Left cardiac atrium (tissue), 4 donors: ENCODE measurements around the gene CACNA2D1. TPM values are rescaled to one million over a fixed set of nuclear protein-coding genes. Genes with fewer than 3 reads are reported as not detected.
"Not testable (repeated sequence)": the region's sequence is repeated elsewhere in the genome, so short reads cannot be mapped to it uniquely, and the experiment has no call there.

ENCODE experiments used
- ATAC-seq, 2 donors: fragments of 200-7000 bp; cut with Tn5 transposase; one replicate each; pipeline ENCODE4 v1.9.1; 2020; ENCODE audit warnings: mild to moderate bottlenecking in 2 of 2, moderate library complexity in 2 of 2
- DNase-seq: peaks from one replicate; pipeline ENCODE4 v3.0.0-alpha.2; 2020
- intact Hi-C, 2 donors: fragments of 100-400 bp; cut with DNase I; formaldehyde crosslinking; loops; one replicate each; pipeline versions ENCODE4 v1.14.1 to v1.15.1; 2022 to 2023
- total RNA-seq, 2 donors: library from RNA; stranded (reverse); fragmentation: NEBNext Ultra II Directional; extraction: Animal tissue kit (Norgen Biotek cat#: 25700); gene quantifications; one replicate each; pipeline ENCODE4 v1.2.1, GENCODE V29; 2021
- donor health status: DM: no; HTN: yes; CAD: no.
- donor health status: DM: no; HTN: yes; CAD: no; lungs with severe emphysema.
- donor health status: DM: yes; HTN: yes; CAD: no.
- donor health status: Dilated cardiomyopathy.

Gene CACNA2D1
- total RNA-seq, 2 donors from 2014 or later = 29.5 to 39.8 TPM

DNA sequence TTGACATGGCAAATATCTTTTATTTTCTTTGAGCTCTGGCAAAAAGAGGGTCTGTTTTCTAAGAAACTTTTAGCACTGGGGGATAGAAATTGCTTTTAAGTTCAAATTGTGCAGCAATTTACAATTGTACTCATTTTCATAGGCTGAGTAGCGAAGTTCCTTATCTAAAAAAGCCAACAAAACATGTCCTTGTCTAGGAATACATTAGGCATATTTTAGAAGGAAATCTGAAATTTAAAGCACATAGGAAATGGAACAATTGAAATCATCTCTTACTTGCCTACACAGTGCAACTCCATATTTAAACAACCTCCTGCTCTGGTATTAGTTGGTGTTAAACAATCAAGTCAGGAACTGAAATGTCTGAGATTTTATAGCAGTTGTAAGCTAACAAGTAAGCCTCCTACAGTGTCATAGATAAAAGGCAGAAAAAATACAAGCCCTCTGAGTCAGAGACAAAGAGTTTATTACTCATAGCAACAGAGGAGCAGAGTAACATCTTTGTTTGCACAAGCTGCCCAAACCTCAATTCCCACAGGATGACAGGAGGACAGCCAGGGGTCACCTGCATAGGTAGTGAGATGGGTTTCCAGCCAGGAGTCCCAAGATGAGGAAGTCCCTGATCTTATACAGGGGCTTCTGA lies 393.6 kb downstream of the CACNA2D1 start:
- no peak for DNase-seq
- intact Hi-C loops = loop anchor here (5.0 to 10.0 kb wide), 3 partner anchors 115 to 677 kb away; no protein-coding TSS in a partner anchor
- peak; percentile 44 to 98 for ATAC-seq

DNA sequence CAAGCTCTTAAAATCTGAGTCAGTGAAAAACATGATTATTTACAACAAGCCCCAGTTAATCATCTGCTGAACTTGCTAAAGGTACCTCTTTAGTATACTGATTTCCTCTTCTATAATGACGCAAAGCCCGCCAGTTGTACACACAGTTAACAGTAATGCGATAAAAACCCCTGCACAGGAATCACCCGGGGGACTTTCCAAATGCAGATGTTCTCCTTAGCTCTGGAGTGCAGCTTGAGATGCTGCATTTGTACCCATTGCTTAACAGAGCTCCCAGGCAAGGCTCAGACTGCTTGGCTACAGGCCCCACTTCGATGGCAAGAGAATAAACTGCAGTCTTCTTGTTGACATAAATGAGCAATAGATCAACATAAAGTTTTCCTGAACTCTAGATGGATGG lies 394.1 kb downstream of the CACNA2D1 start:
- intact Hi-C loops = loop anchor here (5.0 to 10.0 kb wide), 2 partner anchors 525 to 678 kb away; no protein-coding TSS in a partner anchor
- peak; percentile 30 to 56 for ATAC-seq
- no peak for DNase-seq

DNA sequence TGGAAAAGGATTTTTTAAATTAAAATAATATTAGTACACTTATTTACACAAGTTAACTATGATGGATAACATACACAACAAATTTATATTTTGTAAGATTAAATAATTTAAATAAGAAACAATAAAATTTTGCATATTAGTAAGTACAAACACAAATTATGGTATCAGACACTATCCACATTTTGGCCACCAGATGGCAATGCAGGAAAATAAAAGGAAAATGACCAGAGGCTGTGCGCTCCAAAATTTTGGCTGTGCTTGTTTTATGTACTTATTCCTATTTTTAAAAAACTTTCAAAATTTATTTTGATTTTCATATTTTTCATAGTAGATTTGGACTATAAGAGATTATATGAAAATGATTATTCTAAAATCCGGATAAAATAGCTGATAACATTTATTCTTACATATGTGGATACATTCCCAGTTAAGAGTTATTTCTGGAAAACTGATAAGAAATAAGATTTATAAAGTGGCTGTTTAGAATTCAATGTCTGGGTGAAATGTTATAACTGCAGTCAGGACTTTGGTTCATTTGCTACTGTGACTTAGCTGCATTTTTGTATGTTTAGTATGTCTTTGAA lies 399.0 kb downstream of the CACNA2D1 start:
- intact Hi-C loops = loop anchor here (2.0 to 10.0 kb wide), 4 partner anchors 438 to 683 kb away; no protein-coding TSS in a partner anchor
- ATAC-seq (peak in 1 of 2 donors; percentile 55), DNase-seq (no peak)

DNA sequence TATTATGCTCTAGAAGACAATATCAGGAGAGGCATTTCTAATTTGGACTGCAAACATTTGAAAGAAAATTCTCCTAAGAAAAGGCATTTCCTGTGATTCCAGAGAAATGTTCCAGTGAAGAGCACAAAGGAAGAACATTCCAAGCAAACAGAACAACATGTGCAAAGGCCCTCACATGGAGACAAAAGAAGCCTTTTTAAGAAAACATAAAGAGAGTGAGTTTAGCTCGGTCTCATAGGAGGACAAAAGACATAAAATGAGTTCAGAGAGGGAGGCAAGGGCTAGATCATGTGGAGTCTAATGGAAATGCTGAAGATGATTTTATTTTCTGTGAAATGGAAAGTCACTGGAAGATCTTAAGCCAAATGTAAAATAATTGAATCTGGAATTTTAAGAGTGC lies 404.0 kb downstream of the CACNA2D1 start:
- ATAC-seq (no peak), DNase-seq (no peak)
- intact Hi-C loops = loop anchor here (5.0 to 10.0 kb wide), 3 partner anchors 195 to 535 kb away; no protein-coding TSS in a partner anchor

DNA sequence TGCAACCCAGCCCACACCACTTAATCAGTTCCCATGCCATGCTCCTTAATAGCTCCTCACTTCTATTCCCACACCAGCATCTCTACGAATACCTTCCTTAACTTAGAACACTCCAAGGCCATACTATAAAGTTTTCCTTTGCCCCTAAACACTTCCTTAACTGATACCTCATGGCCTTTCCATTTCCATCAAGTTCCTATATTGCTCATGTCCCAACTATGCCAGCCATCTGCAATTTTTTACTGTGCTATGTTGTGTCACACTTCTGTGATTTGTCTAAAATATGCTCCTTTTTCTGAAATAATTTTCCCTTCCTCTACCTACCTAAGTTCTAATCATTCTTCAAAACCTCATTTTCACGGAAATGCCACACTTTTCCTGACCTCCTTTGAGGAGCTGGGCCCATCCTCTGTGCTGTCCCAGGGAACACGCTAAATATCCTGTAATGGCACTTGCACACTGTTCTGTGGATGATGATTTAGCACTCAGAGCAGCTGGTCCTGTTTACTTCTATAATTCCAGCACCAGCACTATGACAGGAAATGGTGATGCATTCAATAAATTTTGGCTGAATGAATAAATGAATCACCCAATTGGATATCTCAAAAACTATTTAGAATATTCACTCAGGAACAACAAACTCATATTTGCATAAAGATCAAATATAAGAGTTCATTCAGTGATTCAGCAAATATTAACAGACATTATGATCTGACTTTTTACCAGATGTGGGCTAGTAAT lies 407.3 kb downstream of the CACNA2D1 start:
- peak in 1 of 2 donors; percentile 46 for ATAC-seq
- intact Hi-C loops = loop anchor here in 1 of 2 donors (10.0 kb wide), 1 partner anchor 198 kb away; no protein-coding TSS in a partner anchor
- DNase-seq = no peak

DNA sequence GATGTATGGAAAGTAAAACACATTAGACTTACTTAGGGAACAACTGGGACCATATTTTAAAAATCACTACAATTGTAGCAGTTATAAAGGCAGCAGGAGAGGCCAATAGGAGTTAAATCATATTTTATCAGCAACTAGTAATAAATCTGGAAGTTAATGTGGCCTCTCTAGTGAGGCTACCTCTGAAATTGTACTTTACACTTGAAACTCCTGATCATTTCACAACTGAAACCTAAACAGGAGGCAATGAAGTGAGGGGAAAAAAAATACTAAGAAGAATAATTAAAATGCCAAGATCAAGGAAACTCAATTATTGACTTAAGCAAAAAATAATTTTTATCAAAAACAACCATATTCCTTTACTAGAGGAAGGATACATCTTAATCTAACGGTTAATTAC lies 408.1 kb downstream of the CACNA2D1 start:
- intact Hi-C loops = loop anchor here in 1 of 2 donors (10.0 kb wide), 1 partner anchor 199 kb away; no protein-coding TSS in a partner anchor
- DNase-seq (no peak), ATAC-seq (no peak)

DNA sequence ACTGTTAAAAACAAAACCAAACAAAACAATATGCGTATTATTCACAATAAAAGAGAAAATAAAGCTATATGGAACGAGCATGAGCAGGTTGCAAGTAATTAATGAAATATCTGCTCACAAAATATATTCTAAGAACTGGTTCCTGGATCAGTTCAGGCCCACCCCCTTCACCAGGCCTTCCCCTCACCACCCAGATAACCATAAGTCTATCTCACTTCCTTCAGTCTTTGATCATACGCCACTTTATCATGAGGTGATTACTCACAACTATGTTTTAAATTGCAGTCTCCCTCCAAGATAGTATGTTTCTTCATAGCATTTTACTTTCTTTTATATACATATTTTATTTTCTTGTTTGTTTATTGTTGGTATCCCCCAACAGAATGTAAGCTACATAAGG lies 410.7 kb downstream of the CACNA2D1 start:
- ATAC-seq = no peak
- no peak for DNase-seq
- intact Hi-C loops = loop anchor here in 1 of 2 donors (10.0 kb wide), 1 partner anchor 202 kb away; no protein-coding TSS in a partner anchor

DNA sequence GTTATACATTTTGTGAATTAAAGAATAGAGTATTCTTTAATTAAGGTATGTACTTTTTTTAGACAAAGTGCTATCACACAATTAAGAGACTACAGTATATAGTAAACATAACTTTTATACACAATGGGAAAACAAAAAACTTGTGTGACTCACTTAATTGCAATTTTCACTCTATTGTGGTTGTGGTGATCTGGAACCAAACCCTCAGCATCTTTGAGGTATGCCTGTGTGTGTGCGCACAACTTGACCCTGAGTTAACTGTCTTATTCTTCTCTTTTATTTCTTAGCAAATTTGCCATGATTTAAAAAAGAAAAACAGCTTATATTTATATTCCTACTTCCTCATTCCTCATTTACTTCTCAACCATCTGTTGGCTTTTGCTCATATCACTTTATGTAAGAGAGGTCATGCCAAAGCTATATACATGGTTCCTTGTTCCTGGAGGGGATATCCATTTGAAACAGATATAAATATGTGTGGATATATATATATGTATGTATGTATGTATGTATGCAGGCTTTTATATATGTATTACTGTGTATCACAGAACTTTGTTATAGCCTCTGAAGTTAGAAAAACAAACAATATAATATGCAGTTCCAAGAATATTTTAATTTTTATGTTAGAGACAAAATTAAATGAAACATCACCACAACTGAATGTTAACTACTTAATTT lies 414.2 kb downstream of the CACNA2D1 start:
- intact Hi-C loops = no loop called here
- ATAC-seq = no peak
- DNase-seq = no peak

DNA sequence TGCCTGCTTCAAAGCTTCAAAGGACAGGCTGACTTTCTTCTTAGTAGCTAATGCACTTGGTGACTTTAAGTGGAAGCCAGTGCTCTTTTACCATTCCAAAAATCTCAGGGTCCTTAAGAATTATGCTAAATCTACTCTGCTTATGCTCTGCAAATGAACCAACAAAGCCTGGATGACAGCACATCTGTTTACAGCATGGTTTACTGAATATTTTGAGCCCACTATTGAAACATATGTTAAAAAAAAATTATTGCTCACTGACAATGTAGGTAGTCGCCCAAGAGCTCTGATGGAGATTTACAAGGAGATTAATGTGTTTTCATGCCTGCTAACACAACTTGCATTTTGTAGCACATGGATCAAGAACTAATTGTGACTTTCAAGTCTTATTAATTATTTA lies 415.5 kb downstream of the CACNA2D1 start:
- ATAC-seq (no peak), DNase-seq (no peak)
- intact Hi-C loops = no loop called here

DNA sequence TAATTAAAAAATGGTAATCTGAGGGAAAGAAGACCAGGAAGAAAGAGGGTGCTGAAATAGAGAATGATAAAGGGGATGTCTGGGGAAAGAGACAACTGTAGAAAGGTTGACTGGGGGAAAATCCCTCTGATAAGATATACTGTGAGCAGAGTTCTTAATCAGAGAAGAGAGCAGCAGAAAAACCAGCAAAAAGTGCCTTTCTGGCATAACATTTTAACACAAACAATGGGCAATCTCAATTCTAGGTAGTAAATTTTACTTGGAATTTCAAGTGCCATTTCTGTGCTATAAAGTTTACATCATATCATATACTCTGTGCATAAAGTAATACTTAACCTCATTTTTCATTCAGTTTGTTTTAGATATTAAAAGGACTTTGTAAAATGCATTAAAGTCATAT lies 421.9 kb downstream of the CACNA2D1 start:
- DNase-seq (no peak), ATAC-seq (no peak)
- intact Hi-C loops = no loop called here

DNA sequence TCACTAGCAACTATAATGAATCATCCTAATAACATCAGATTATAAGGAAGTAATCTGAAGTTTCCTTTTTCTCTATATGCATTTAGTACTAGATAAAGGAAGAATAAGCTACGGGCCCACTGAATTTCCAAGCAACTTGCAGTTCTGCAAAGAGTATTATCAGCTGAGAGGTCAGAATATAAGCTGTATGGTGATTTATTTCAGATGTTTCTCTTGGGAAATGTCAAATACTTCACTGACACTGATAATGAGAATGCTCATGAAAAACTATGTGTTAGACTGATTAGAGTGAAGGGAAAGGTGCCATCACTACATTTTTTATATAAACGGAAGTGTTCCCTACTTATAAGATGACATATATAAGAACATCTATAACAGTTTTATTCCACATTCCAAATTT lies 422.5 kb downstream of the CACNA2D1 start:
- DNase-seq (no peak), ATAC-seq (no peak)
- intact Hi-C loops = no loop called here

DNA sequence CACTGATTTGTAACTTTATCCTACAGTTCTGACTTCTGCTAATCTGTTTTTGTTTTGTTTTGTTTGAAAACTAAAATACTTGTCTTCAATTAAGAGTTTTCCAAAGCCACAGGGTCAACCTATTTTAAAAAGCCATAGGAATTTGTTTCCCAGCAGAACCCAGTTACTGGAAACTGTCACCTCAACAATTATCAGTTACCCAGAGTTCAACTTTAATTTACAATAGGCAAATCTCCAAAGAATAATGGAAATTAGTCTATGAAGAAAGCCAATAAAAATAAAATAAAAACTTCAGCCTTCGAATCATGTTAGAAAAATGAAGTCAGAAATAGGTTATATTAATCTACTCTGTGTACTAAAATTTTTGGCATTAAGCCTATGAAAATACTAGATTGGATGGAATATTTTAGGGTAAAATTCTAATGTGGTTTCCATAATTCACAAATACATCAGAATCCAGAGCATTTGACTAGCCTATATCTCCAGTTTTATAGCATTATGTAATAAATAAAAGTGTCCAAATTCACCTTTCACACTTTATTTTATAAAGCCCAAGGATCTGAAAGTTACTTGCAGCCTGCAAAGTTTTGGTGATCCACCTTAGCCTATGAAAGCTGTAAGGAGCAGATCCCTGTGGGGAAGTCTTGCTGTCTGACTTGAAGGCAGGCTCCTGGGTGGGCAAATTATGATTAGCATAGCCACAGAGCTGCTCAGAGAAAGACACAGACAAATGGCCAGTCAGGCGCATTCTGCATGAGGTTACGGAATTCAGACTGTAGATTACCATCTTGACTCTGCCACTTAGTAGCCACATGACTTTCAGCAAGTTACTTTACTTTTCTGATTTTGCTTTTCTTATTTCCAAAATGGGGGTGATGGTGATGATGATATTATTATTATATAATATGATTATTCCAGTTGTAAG lies 423.8 kb downstream of the CACNA2D1 start:
- intact Hi-C loops = loop anchor here in 1 of 2 donors (5.0 kb wide), 1 partner anchor 523 kb away; no protein-coding TSS in a partner anchor
- DNase-seq (no peak), ATAC-seq (peak in 1 of 2 donors; percentile 41)

DNA sequence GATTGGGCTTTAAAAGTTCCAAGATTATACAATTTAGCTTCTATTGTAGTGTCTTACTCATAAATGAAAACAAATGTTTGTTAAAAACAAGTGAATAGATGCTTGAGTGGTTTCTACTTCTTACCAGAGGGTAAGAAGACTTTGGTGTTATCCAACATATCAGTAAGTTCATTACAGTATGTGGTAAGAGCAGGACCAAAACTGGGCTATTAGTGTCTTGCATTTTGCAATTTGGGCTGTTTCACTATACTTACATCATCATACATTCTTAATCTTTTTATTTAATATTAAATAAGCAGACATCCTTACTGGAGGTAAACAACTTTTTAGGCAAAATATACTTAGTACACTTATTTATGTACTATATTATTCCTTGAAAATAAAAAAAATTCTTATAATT lies 425.4 kb downstream of the CACNA2D1 start:
- DNase-seq (no peak), ATAC-seq (no peak)
- intact Hi-C loops = loop anchor here in 1 of 2 donors (5.0 kb wide), 1 partner anchor 521 kb away; no protein-coding TSS in a partner anchor

DNA sequence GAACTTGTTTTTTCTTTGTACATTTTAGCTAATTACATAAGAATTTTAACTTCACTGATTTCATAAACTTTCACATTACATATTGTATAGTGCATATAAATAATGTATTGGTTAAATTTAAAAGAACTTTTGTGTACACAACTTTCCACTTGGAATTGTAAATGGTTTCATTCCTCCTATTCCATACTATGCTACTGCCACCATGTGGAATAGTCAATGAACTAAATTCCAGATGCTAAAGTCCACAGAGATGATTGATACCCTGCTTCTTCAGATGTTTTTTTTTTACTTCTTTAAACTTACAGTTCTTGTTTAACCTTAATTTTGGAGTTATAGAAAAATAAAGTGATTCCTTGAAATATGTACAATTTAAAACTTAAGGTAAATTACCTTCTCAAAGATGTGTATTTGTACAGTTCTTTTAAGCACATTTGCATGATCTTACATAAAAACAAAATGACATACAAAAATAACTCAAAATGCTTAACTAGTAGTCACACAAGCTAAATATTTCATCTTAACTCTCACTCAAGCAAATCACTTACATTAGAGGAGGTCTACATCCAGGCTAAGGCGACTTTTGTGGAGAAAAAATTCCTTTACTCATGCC lies 426.1 kb downstream of the CACNA2D1 start:
- DNase-seq = no peak
- intact Hi-C loops = loop anchor here in 1 of 2 donors (5.0 kb wide), 1 partner anchor 520 kb away; no protein-coding TSS in a partner anchor
- no peak for ATAC-seq

DNA sequence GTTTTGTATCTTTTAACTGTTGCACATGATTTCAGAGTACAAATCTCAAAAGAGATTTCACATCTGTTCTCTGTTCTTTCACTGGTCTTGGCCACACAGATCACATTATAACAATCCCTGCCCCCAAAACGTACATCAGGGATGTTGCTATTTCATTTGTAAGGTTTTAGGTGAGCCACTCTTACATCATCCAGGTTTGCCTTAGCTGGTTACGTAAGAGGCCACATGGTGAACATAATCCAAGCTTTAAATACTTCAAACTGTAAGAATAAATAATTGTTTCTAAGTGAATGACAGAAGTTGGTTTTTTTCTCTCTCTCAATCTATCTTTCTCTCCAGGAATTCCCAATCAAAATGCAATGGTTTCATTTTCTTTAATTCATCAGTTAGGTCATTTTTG lies 427.8 kb downstream of the CACNA2D1 start:
- intact Hi-C loops = loop anchor here in 1 of 2 donors (5.0 kb wide), 1 partner anchor 518 kb away; no protein-coding TSS in a partner anchor
- DNase-seq = no peak
- ATAC-seq = no peak

DNA sequence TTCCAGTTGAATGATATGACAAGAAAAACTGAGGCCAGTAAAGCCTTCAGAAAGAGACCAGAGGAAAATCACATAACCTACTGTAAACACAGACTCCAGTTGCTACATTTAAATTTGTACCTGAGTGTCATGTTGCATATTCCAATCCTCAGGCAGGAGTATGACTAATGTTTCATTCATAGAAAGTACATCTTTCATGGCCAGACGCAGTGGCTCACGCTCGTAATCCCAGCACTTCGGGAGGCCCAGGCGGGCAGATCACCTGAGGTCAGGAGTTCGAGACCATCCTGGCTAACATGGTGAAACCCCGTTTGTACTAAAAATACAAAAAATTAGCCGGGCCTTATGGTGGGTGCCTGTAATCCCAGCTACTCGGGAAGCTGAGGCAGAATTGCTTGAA lies 429.0 kb downstream of the CACNA2D1 start:
- DNase-seq, ATAC-seq, intact Hi-C loops: not testable (repeated sequence)

DNA sequence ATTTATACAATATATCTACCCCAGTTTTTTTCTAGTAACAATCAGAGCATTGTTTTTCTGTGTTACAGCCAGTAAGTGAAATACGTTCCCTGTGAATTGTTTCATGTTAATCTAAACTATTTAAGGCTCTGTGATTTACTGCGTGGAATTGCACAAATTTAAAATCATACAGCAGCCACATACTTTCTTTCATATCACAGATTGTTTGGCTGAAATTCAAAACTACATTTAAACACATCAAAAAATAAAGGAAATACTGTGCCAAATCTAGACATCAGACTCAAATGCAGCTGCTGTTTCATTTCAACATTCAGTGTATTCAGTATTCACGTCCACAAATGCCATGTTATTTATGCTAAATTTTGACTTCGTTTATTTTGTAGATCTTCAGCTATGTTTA lies 431.1 kb downstream of the CACNA2D1 start:
- DNase-seq = no peak
- ATAC-seq = no peak
- intact Hi-C loops = no loop called here

DNA sequence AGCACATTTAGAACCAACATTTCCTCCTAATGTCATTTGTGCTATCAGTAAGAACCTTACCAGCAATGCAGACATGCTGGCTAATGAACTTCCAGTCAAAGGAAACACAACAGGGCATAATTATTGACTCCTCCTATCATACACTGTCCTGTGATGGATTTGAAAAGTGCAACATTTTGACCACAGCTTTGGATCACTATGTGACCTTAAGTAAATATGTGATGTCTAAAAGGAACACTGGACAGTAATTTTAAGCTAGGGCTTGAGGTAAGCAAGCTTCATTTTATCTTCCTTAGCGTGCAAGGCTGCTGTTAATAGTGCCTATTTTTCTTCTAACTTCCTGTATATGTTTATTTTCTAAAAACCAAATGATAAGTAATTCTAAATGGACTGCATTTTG lies 433.2 kb downstream of the CACNA2D1 start:
- intact Hi-C loops = no loop called here
- DNase-seq (no peak), ATAC-seq (no peak)
